Measurements from ENCODE around the gene CCDC90B.

The CCDC90B gene

DNA sequence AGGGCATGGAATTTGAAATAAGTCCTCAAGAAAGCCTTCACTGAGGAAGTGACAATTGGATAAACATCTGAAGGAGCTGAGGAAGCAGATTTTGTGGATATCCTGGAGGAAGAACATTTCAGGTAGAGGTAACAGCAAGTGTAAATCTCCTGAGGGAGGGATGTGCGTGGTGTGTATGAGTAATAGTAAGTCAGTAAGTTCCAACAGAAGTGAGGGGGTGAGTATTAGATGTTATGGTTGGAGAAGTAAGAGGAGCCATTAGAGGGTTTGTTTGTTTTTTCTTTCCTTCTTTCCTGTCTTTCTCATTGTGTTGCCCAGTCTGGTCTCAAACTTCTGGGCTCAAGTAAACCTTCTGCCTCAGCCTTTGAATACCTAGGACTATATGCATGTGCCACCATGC, 63.7 kb downstream of the CCDC90B start:
- no peak for DNase-seq

DNA sequence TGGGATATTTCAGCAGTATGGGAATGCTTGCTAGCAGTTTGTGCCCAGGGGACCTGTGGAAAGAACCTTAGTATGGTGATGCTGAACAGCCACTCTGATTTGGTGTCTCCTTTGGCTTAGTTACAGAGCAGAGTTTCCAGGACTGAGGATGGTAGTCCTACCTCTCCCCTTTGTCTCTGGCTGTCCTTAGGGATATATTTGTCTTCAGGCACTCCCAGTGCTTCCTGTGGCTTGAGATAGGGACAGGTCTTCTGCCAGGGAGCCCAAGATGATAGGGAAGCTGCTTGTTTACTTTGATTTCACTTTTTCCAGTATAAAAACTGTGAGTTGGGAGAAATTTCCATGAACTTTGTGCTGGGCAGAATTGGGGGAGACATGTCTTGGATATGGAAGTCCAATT, 64.5 kb downstream of the CCDC90B start:
- DNase-seq: no peak

DNA sequence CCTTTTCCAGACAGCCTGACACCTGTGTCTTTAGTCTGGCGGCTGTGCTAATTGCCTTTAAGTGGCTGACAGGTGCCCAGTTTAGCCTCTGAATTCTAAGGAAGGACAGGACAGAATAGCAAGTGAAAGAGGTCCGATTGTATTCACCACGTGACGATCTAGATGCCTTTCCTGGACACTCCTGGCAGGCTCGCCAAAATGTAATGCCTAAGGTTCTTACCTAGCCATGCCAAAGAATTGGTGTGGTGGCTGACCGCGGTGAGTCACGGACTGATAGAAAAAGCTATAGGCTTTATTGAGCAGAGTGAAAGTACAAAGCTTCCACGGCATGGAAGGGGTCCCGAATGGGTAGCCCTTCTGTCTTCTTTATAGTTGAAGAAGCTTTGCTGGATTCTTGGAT, 65.9 kb downstream of the CCDC90B start:
- DNase-seq: no peak

DNA sequence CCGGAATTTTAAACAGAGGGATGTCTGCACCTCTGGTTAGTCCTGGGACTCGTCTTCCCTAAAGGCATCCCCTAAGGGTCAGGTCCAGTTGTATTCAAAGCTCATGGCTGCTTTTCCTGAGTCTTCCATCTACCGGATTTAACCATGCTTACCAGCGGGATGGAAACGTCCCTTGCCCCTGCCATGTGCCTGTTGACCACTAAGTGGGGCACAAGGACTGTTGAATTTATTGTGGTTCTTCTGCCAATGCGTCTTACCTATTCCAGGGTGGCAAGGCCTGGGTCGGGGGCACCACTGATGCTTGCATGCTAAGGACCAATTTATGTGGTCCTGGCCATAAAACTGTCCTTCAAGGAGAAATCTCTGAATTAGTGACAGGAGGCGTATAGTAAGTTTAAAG, 67.1 kb downstream of the CCDC90B start:
- DNase-seq: no peak

All from CD4-positive, alpha-beta T cell treated with Interleukin-15 for 1 hour (primary cell).